T-helper 22 cell (primary cell): ENCODE data around the gene EVI2B.
"Not testable (repeated sequence)": the region's sequence is repeated elsewhere in the genome, so short reads cannot be mapped to it uniquely, and the experiment has no call there.

Experiments
- DNase-seq: peaks from one replicate; pipeline ENCODE4 v3.0.0-alpha.2; 2020; ENCODE audit warnings: low read depth

The EVI2B gene, protein sequence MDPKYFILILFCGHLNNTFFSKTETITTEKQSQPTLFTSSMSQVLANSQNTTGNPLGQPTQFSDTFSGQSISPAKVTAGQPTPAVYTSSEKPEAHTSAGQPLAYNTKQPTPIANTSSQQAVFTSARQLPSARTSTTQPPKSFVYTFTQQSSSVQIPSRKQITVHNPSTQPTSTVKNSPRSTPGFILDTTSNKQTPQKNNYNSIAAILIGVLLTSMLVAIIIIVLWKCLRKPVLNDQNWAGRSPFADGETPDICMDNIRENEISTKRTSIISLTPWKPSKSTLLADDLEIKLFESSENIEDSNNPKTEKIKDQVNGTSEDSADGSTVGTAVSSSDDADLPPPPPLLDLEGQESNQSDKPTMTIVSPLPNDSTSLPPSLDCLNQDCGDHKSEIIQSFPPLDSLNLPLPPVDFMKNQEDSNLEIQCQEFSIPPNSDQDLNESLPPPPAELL

GRCh38 chr17:31313982-31314781 is at the start of gene EVI2B:
Gene EVI2B (minus strand): TSS chr17:31314054. CDS start chr17:31305609, 8,445 bp downstream.
- DNase-seq = no peak

- DNase-seq = no peak
Measured at GRCh38 chr17:31357839-31358394, 44.1 kb upstream of the EVI2B start.

- DNase-seq = no peak
Measured at GRCh38 chr17:31357091-31357490, 43.2 kb upstream of the EVI2B start.

DNA sequence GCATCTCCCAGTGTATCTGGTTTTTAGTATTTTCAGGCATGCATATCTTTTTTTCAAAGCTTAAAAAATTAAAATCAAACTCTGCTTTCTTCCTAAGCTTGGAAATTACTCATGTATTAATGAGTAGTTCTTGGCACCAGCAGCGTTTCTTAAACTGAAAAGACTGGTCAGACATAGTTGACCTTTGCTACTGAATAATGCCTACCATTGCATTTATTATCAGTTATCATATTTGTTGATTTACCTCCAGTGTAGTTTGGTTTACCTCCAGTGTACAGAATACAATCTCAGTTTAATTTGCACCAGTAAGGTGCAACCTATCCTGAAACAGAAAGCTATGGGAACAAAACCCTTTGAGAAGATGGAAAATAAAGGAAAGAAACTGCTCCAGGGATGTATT is 42.1 kb upstream of the EVI2B start:
- DNase-seq = no peak

- no peak for DNase-seq
Measured at GRCh38 chr17:31349454-31349853, 35.6 kb upstream of the EVI2B start.

DNA sequence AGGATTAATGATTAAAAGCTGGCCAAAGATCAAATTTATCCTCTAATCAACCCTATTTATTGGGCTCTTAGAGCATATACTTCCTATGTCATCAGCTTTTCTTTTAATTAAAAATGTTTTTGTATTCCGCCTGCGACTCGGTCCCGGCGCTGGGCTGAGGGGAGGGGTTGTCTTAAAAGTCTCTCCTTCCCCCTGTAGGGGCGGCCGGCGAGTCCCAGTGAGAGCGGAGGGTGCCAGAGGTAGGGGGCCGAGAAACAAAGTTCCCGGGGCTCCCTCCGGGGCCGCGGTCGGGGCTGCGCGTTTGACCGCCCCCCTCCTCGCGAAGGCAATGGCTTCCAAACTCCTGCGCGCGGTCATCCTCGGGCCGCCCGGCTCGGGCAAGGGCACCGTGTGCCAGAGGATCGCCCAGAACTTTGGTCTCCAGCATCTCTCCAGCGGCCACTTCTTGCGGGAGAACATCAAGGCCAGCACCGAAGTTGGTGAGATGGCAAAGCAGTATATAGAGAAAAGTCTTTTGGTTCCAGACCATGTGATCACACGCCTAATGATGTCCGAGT is 31.4 kb upstream of the EVI2B start:
- not testable (repeated sequence) for DNase-seq

GRCh38 chr17:31339906-31340661 is 26.2 kb upstream of the EVI2B start:
- no peak for DNase-seq

DNA sequence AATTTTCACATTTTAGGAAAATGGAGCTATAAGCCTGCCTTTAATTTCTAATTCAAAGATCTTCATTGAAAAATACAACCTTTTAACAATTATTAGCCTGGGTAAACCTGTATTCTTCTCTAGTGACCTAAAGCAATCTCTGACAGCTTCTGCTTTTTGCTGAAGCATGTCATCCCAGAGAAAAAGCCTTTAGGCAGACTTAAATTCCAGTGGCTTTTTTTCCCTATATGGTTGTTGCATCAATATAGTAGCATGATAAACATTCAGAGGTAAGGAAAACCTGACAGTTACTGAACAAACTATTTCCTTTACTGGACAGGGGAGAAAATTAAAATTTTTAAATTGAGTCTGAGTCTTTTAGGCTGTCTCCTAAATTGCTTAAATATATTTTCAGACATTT is 15.4 kb upstream of the EVI2B start:
- DNase-seq = no peak

GRCh38 chr17:31328160-31328535 is 14.3 kb upstream of the EVI2B start:
- no peak for DNase-seq

DNA sequence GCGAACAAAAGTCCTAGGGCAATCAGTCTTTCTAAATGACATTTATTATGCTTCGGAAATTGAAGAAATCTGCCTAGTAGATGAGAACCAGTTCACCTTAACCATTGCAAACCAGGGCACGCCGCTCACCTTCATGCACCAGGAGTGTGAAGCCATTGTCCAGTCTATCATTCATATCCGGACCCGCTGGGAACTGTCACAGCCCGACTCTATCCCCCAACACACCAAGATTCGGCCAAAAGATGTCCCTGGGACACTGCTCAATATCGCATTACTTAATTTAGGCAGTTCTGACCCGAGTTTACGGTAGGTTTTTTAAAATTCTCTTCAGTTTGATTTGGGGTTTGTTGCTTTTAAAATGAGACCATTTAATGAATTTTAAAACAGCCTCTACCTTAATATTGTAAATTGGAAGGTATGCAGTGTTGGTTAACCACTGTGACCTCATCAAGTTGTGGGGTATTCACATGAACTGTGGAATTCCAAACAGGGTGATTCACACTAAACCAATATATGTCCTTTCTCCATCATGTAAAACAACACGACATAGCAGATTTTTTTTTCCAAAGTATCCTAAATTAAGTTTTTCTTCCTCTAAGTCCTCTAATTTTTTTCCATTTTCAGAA is 13.8 kb upstream of the EVI2B start:
- no peak for DNase-seq

DNA sequence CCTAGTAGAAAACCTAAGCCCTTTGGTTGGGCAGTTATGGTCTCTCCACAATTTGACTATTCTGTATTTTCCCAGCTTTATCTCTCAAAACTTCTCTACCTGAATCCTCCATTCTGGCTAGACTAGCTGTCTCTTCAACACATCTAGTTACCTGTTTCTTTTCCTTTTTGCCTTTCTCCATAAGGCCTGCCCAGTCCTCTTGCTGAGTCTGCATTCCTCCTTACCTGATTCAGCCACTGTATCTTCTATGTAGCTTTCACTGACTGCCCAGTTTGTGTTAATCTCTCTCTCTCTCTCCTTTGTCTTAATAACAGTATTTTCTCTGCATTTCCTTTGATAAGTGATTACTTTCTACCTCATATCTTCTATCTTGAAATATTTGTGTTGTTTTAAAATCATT is 9.7 kb upstream of the EVI2B start:
- DNase-seq = no peak

- DNase-seq = no peak
Measured at GRCh38 chr17:31321966-31322365, 8.1 kb upstream of the EVI2B start.

DNA sequence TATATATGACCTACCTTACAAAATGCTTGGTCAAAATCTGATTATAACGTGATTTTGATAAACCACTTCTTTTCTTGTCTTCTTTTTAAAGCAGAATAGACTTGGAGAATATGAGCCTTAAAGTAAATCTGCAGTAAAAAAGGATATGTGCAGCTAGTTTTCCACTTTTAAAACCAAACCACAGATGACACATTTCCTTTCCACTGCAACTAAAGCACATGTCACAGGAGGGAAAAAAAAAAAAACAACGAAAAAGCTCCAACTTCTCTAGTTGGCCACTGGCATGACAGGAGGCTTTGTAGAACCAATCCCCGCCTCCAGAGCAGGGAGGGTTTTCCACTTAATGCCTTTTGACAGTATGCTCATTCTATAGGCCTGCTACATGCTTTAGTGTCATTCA is 7.6 kb upstream of the EVI2B start, which contains the start of gene EVI2A:
Gene EVI2A (minus strand): TSS at position 142 of the 400 bp plus-strand sequence. CDS start 2,609 bp downstream, outside the sequence.
- peak; percentile 75 for DNase-seq

DNA sequence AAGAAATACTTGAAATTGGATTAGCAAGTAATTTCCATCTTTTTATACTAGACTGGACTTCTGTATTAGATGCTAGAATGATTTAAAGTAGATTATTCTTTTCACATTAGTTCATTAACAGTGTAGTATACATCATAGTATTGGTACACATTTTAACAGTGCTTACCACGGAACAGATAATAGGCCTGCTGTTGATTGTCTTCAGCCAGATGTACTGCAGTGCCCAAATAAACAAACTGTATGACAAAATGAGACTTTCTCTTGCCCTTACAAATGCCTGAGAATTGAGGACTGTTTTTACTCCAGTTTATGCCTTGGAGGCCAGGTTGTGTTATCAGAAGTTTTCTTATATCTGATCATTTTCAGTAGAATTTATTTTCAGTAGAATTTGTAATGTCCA is 6.9 kb upstream of the EVI2B start:
- no peak for DNase-seq

GRCh38 chr17:31320241-31320640 is 6.4 kb upstream of the EVI2B start:
- DNase-seq = no peak

DNA sequence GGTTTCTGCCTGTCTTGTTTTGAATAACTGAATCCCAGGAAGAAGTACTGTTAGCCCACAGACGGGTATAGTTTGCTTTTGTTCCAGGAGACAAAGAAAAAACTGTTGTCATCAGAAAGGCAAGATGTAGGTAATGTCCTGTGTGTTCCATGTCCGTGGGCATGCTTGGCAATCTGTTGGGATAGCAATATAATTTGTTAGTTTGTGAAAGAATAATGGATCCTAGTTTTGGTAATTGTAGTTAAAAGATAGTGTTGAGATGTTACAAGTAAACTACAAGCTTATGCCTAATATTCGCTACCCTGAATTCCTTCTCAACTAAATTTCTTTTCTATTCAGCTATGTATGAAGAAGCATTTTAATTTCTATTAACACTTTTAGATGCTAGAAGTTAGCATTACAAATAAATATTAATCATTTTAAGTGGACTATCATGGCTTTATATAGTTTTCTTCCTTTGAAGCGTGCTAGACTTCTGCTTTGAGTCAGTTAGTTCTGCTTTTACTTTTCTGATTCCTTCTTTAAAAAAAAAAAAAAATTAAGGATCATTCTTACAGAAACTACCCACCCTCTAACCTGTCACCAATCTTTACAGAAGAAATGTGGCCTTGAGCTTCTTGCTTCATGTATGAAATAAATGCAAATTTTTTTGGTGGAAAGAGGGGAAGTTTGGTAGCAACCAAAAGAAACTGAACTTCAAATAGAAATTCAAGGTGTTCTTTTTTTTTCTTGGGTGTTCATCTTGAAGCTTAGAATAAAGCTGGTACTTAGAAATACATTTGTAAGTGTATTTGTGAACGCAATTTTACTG is 5.2 kb upstream of the EVI2B start:
- DNase-seq = no peak

DNA sequence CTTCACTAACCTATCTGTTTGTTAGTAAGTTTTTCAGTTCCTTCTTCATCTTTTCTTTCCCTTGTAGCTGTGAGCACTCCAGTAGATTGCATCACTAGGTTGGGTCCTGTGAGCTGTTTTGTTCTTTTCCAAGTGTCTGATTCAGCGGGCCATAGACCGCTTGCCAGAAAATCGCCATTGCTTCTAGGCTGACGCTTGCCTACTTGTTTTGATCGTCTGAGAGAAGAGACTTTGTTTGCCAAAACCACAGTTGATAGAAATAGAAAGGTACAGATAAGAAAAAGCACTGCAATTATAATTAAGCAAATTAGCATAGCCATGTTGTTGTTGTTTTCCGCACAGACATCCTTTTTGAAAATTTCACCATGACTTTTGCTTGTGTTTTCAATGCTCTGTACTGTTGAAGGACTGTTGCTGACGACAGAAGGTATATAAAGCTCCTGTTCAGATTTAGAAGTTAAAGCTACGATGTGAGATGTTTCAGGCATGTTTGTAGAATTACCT is 4.5 kb upstream of the EVI2B start:
- DNase-seq = peak; percentile 64

GRCh38 chr17:31314782-31315100 is 887 bp upstream of the EVI2B start:
- DNase-seq = no peak

DNA sequence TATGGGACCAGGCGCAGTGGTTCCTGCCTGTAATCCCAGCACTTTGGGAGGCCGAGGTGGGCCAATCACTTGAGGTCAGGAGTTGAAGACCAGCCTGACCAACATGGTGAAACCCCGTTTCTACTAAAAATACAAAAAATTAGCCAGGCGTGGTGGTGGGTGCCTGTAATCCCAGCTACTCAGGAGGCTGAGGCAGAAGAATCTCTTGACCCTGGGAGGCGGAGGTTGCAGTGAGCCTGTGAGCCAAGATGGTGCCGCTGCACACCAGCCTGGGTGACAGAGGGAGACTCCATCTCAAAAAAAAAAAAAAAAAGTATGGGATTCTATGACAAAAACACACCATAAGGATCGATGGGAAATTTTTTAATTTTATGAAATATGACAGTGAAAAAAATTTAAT is 1.6 kb downstream of the EVI2B start:
- DNase-seq = not testable (repeated sequence)

DNA sequence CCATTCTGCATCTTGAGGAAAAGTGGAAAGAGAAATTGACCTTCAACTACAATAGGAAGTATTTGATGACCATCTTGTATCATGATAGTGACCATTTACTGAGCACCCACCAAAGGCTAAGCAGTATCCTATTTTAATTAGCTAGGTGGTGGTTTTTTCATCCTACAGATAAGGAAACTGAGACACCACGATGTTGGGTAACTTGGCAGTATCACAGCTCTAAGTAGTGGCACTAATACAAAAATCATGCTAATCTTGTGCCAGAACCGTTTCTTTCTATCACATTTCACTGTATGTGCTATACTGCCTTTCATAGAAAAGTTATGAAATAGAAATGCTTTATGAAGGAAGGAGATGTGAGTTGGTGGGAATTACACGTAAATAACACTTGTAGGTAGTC is 2.3 kb downstream of the EVI2B start:
- DNase-seq = no peak
